ENCODE data around the gene RAI1. TPM values are rescaled to one million over a fixed set of nuclear protein-coding genes. Genes with fewer than 3 reads are reported as not detected.

Gene RAI1
- total RNA-seq, 1 donor from 2014 or later, result 33.5 TPM

GRCh38 chr17:17755715-17756114, 74.5 kb downstream of the RAI1 start:
- H3K27me3 Mint-ChIP-seq (ENCODE audit: low read depth), result no peaks in the 10 kb centered on the region
- H3K4me3 Mint-ChIP-seq (ENCODE audit: low read depth), result no peak overlapping the region
- H3K27ac Mint-ChIP-seq, result no peak overlapping the region
- no peaks in the 10 kb centered on the region for H3K9me3 Mint-ChIP-seq
- no peaks in the 10 kb centered on the region for H3K36me3 Mint-ChIP-seq (ENCODE audit: low read depth)
- peaks cover 37% of the 10 kb centered on the region for H3K4me1 Mint-ChIP-seq (ENCODE audit: low read depth)
- DNase-seq (ENCODE audit: low spot score), result no peak
- intact Hi-C loops (cut with micrococcal nuclease), result no loop called here

- H3K9me3 Mint-ChIP-seq, result no peaks in the 10 kb centered on the region
- intact Hi-C loops (cut with micrococcal nuclease), result no loop called here
Measured at GRCh38 chr17:17757391-17757791, 76.1 kb downstream of the RAI1 start.

GRCh38 chr17:17757956-17758845, 76.9 kb downstream of the RAI1 start:
- no peaks in the 10 kb centered on the region for H3K9me3 Mint-ChIP-seq
- H3K4me3 Mint-ChIP-seq (ENCODE audit: low read depth), result no peak overlapping the region
- no peaks in the 10 kb centered on the region for H3K27me3 Mint-ChIP-seq (ENCODE audit: low read depth)
- no peak overlapping the region for H3K27ac Mint-ChIP-seq
- no peaks in the 10 kb centered on the region for H3K36me3 Mint-ChIP-seq (ENCODE audit: low read depth)
- no peak for DNase-seq (ENCODE audit: low spot score)
- intact Hi-C loops (cut with micrococcal nuclease), result no loop called here
- H3K4me1 Mint-ChIP-seq (ENCODE audit: low read depth), result peaks cover 18% of the 10 kb centered on the region

More at GRCh38 chr17:17757391-17757791, 76.1 kb downstream of the RAI1 start:
- Mint-ChIP-seq H3K36me3 (ENCODE audit: low read depth) (no peaks in the 10 kb centered on the region), H3K4me3 (ENCODE audit: low read depth) (no peak overlapping the region), H3K27me3 (ENCODE audit: low read depth) (no peaks in the 10 kb centered on the region), H3K4me1 (ENCODE audit: low read depth) (peaks cover 24% of the 10 kb centered on the region), H3K27ac (peak overlapping the region; percentile 16)
- DNase-seq (ENCODE audit: low spot score), result peak; percentile 22

GRCh38 chr17:17758941-17759563, 77.8 kb downstream of the RAI1 start:
- intact Hi-C loops (cut with micrococcal nuclease), result no loop called here
- Mint-ChIP-seq H3K36me3 (ENCODE audit: low read depth) (no peaks in the 10 kb centered on the region), H3K27me3 (ENCODE audit: low read depth) (no peaks in the 10 kb centered on the region), H3K9me3 (no peaks in the 10 kb centered on the region), H3K27ac (no peak overlapping the region), H3K4me3 (ENCODE audit: low read depth) (no peak overlapping the region), H3K4me1 (ENCODE audit: low read depth) (peaks cover 20% of the 10 kb centered on the region)
- DNase-seq (ENCODE audit: low spot score), result no peak

GRCh38 chr17:17760350-17760749, 79.1 kb downstream of the RAI1 start:
- no peak for DNase-seq (ENCODE audit: low spot score)
- intact Hi-C loops (cut with micrococcal nuclease), result no loop called here
- Mint-ChIP-seq H3K27me3 (ENCODE audit: low read depth) (no peaks in the 10 kb centered on the region), H3K4me3 (ENCODE audit: low read depth) (no peak overlapping the region), H3K4me1 (ENCODE audit: low read depth) (peaks cover 21% of the 10 kb centered on the region), H3K36me3 (ENCODE audit: low read depth) (peaks cover 2% of the 10 kb centered on the region), H3K27ac (no peak overlapping the region), H3K9me3 (no peaks in the 10 kb centered on the region)

- Mint-ChIP-seq H3K4me1 (ENCODE audit: low read depth) (peaks cover 21% of the 10 kb centered on the region), H3K4me3 (ENCODE audit: low read depth) (no peak overlapping the region), H3K27me3 (ENCODE audit: low read depth) (no peaks in the 10 kb centered on the region), H3K9me3 (no peaks in the 10 kb centered on the region), H3K36me3 (ENCODE audit: low read depth) (peaks cover 2% of the 10 kb centered on the region), H3K27ac (no peak overlapping the region)
- intact Hi-C loops (cut with micrococcal nuclease), result no loop called here
- no peak for DNase-seq (ENCODE audit: low spot score)
Measured at GRCh38 chr17:17760872-17761550, 79.8 kb downstream of the RAI1 start.

GRCh38 chr17:17761894-17762743, 80.9 kb downstream of the RAI1 start:
- intact Hi-C loops (cut with micrococcal nuclease), result no loop called here
- no peak overlapping the region for H3K27ac Mint-ChIP-seq
- H3K9me3 Mint-ChIP-seq, result no peaks in the 10 kb centered on the region
- H3K4me1 Mint-ChIP-seq (ENCODE audit: low read depth), result peaks cover 18% of the 10 kb centered on the region
- no peak overlapping the region for H3K4me3 Mint-ChIP-seq (ENCODE audit: low read depth)
- peaks cover 2% of the 10 kb centered on the region for H3K36me3 Mint-ChIP-seq (ENCODE audit: low read depth)
- DNase-seq (ENCODE audit: low spot score), result no peak
- H3K27me3 Mint-ChIP-seq (ENCODE audit: low read depth), result no peaks in the 10 kb centered on the region

- H3K36me3 Mint-ChIP-seq (ENCODE audit: low read depth), result peaks cover 2% of the 10 kb centered on the region
- no peaks in the 10 kb centered on the region for H3K27me3 Mint-ChIP-seq (ENCODE audit: low read depth)
- no peak overlapping the region for H3K4me3 Mint-ChIP-seq (ENCODE audit: low read depth)
- H3K9me3 Mint-ChIP-seq, result no peaks in the 10 kb centered on the region
- intact Hi-C loops (cut with micrococcal nuclease), result no loop called here
- peaks cover 13% of the 10 kb centered on the region for H3K4me1 Mint-ChIP-seq (ENCODE audit: low read depth)
- H3K27ac Mint-ChIP-seq, result no peak overlapping the region
- no peak for DNase-seq (ENCODE audit: low spot score)
Measured at GRCh38 chr17:17762744-17763105, 81.5 kb downstream of the RAI1 start.

GRCh38 chr17:17763136-17763535, 81.9 kb downstream of the RAI1 start:
- H3K27me3 Mint-ChIP-seq (ENCODE audit: low read depth), result no peaks in the 10 kb centered on the region
- intact Hi-C loops (cut with micrococcal nuclease), result no loop called here
- DNase-seq (ENCODE audit: low spot score), result no peak

GRCh38 chr17:17763734-17764133, 82.5 kb downstream of the RAI1 start:
- H3K4me1 Mint-ChIP-seq (ENCODE audit: low read depth), result peaks cover 8% of the 10 kb centered on the region
- no peaks in the 10 kb centered on the region for H3K27me3 Mint-ChIP-seq (ENCODE audit: low read depth)
- peaks cover 2% of the 10 kb centered on the region for H3K36me3 Mint-ChIP-seq (ENCODE audit: low read depth)
- H3K4me3 Mint-ChIP-seq (ENCODE audit: low read depth), result no peak overlapping the region
- H3K27ac Mint-ChIP-seq, result no peak overlapping the region
- H3K9me3 Mint-ChIP-seq, result no peaks in the 10 kb centered on the region
- intact Hi-C loops (cut with micrococcal nuclease), result no loop called here
- no peak for DNase-seq (ENCODE audit: low spot score)

More at GRCh38 chr17:17763136-17763535, 81.9 kb downstream of the RAI1 start:
- no peak overlapping the region for H3K4me3 Mint-ChIP-seq (ENCODE audit: low read depth)
- peaks cover 2% of the 10 kb centered on the region for H3K36me3 Mint-ChIP-seq (ENCODE audit: low read depth)
- peaks cover 11% of the 10 kb centered on the region for H3K4me1 Mint-ChIP-seq (ENCODE audit: low read depth)
- H3K27ac Mint-ChIP-seq, result no peak overlapping the region
- H3K9me3 Mint-ChIP-seq, result no peaks in the 10 kb centered on the region

GRCh38 chr17:17765359-17766076, 84.3 kb downstream of the RAI1 start:
- Mint-ChIP-seq H3K27me3 (ENCODE audit: low read depth) (no peaks in the 10 kb centered on the region), H3K36me3 (ENCODE audit: low read depth) (peaks cover 2% of the 10 kb centered on the region), H3K27ac (no peak overlapping the region), H3K4me1 (ENCODE audit: low read depth) (peaks cover 8% of the 10 kb centered on the region), H3K9me3 (no peaks in the 10 kb centered on the region), H3K4me3 (ENCODE audit: low read depth) (no peak overlapping the region)
- intact Hi-C loops (cut with micrococcal nuclease), result no loop called here
- no peak for DNase-seq (ENCODE audit: low spot score)
